ENCODE data around the gene RELT.

- TF ChIP-seq CTCF (IDR thresholded peaks at IDR 0.05 in 2 of 3, conservative IDR thresholded peaks at IDR 0.05 in 1 of 3; ENCODE audit: borderline replicate concordance in 1 of 3, insufficient read depth in 1 of 3, low read depth in 2 of 3, low read length in 2 of 3) (no peak), POLR2A (IDR thresholded peaks at IDR 0.05; ENCODE audit: borderline replicate concordance, extremely low read depth, insufficient read depth, insufficient read length) (no peak), JUND (IDR thresholded peaks at IDR 0.05) (no peak), REST (IDR thresholded peaks at IDR 0.05; ENCODE audit: low read depth) (no peak), SP1 (IDR thresholded peaks at IDR 0.05; ENCODE audit: low read depth) (no peak), EZH2 (IDR thresholded peaks at IDR 0.05) (no peak), CBX3 (IDR thresholded peaks at IDR 0.05; ENCODE audit: low read depth) (no peak)
Observed at GRCh38 chr11:73391665-73392064, 15.5 kb downstream of the RELT start.
